ENCODE measurements around the gene TTC39B.

DNA sequence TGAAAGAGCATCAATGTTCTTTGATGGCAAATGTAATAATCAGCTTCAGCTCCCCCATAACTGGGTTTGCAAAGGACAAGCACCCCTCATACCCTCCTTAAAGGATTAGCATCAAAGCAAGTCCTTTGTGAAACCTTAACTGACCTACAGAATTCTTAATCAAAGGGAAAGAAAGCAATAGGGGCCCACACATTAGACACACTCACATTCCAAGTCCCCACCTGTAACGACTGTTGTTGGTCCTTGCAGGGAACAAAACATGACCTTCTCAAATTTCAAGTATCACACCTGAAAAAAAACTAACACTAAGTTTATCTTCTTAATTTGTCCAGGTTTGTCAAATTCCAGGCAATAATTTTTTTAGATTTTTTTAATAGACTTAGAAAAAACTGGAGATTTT is 32.6 kb downstream of the TTC39B start:
- TF ChIP-seq CTCF (IDR thresholded peaks at IDR 0.05) (no peak), POLR2A (IDR thresholded peaks at IDR 0.05) (no peak)
